Measurements from ENCODE around the gene PDXDC1. TPM values are rescaled to one million over a fixed set of nuclear protein-coding genes. Genes with fewer than 3 reads are reported as not detected.
"Not testable (repeated sequence)": the region's sequence is repeated elsewhere in the genome, so short reads cannot be mapped to it uniquely, and the experiment has no call there.

The PDXDC1 gene
- total and polyA plus RNA-seq, 9 of the 15 experiments (the other 6 are each of a cell fraction or from before 2014, with no cell fraction given): 5.1 to 95.4 (median 45.8) TPM

- TF ChIP-seq NR2C1 (IDR thresholded peaks at IDR 0.05) (peak; percentile 61), NR2C1 (tag; IDR thresholded peaks at IDR 0.05) (peak; percentile 81), EP400 (IDR thresholded peaks at IDR 0.05) (peak; percentile 97), ATF7 (IDR thresholded peaks at IDR 0.05) (peak; percentile 67), MXD1 (CRISPR knock-in tag; IDR thresholded peaks at IDR 0.05; ENCODE audit: borderline replicate concordance, poor library complexity, severe bottlenecking) (peak; percentile 64), HES1 (IDR thresholded peaks at IDR 0.05; ENCODE audit: low read depth) (peak; percentile 77; the same call in 1 of the 2 replicates), SP1 (CRISPR knock-in tag; IDR thresholded peaks at IDR 0.05) (peak; percentile 53; the same call in 1 of the 2 replicates), MAZ (CRISPR knock-in tag; conservative IDR thresholded peaks at IDR 0.05 in 1 of 2, IDR thresholded peaks at IDR 0.05 in 1 of 2) (peak; percentile 56 to 80), CREB3L1 (IDR thresholded peaks at IDR 0.05; ENCODE audit: borderline replicate concordance, low read depth) (peak; percentile 84; the same call in 1 of the 2 replicates), POLR2H (tag; IDR thresholded peaks at IDR 0.05; ENCODE audit: low read depth) (peak; percentile 82), SP2 (IDR thresholded peaks at IDR 0.05; ENCODE audit: extremely low read depth, low read depth, low read length, poor library complexity, severe bottlenecking) (peak; percentile 89), ZBTB12 (CRISPR knock-in tag; IDR thresholded peaks at IDR 0.05) (peak; percentile 37; the same call in 1 of the 2 replicates), NCOR1 (IDR thresholded peaks at IDR 0.05) (peak; percentile 38; the same call in 1 of the 2 replicates), SUPT5H (IDR thresholded peaks at IDR 0.05) (peak; percentile 96), NFYB (IDR thresholded peaks at IDR 0.05; ENCODE audit: extremely low read depth, insufficient read length) (peak; percentile 32), ZBTB33 (CRISPR knock-in tag; IDR thresholded peaks at IDR 0.05) (peak; percentile 38; the same call in 1 of the 2 replicates), FOXM1 (CRISPR knock-in tag; IDR thresholded peaks at IDR 0.05; ENCODE audit: low read depth) (0 out of 2 replicates have a peak, but pooled peaks have one; percentile 44)
- not testable (repeated sequence) for TF ChIP-seq FOXM1 (IDR thresholded peaks at IDR 0.05; ENCODE audit: low read depth)
Measured at GRCh38 chr16:15093955-15094827, 119.4 kb downstream of the PDXDC1 start, which contains the start of gene RRN3 (continued).

Measured in K562 (cell line).